Measurements from ENCODE around the gene RNU5D-1.

- no peak for TF ChIP-seq CTCF (IDR thresholded peaks at IDR 0.05 in 2 of 3, conservative IDR thresholded peaks at IDR 0.05 in 1 of 3; ENCODE audit: control insufficient read depth in 2 of 3, extremely low read depth in 1 of 3, insufficient read depth in 1 of 3, low read depth in 3 of 3, low read length in 3 of 3)
- no peak for TF ChIP-seq JUNB (IDR thresholded peaks at IDR 0.05)
- no peak for TF ChIP-seq NFIC (IDR thresholded peaks at IDR 0.05; ENCODE audit: low read depth, low read length)
- TF ChIP-seq TCF12 (IDR thresholded peaks at IDR 0.05; ENCODE audit: low read depth, low read length): no peak
- TF ChIP-seq POLR2AphosphoS5 (IDR thresholded peaks at IDR 0.05; ENCODE audit: low read length): no peak
- TF ChIP-seq MAX (IDR thresholded peaks at IDR 0.05; ENCODE audit: low read depth, low read length): no peak
Measured at GRCh38 chr1:44743211-44743610, 12.2 kb upstream of the RNU5D-1 start.
